GM12801 (cell line): Measurements from ENCODE around the gene C20orf204.

ENCODE experiments used
- CTCF ChIP-seq: IDR thresholded peaks from one replicate; pipeline ENCODE4 v1.5.1; 2011; ENCODE audit warnings: control low read depth; ENCODE audit not compliant: insufficient read length; ENCODE audit errors: extremely low read depth

The C20orf204 gene

GRCh38 chr20:64041040-64041780 is 5.2 kb downstream of the C20orf204 start:
- no peak for TF ChIP-seq CTCF

- no peak for TF ChIP-seq CTCF
These were observed 5.7 kb downstream of the C20orf204 start for GRCh38 chr20:64041781-64042053.

- TF ChIP-seq CTCF = no peak
These were observed 6.2 kb downstream of the C20orf204 start for GRCh38 chr20:64042054-64042781.

- no peak for TF ChIP-seq CTCF
These were observed 7.8 kb downstream of the C20orf204 start for GRCh38 chr20:64043768-64044167.

GRCh38 chr20:64044484-64045247 is 8.7 kb downstream of the C20orf204 start:
- no peak for TF ChIP-seq CTCF

GRCh38 chr20:64045346-64046011 is 9.5 kb downstream of the C20orf204 start:
- no peak for TF ChIP-seq CTCF

GRCh38 chr20:64047046-64047389 is 11.0 kb downstream of the C20orf204 start:
- TF ChIP-seq CTCF = no peak
